AML-193 (cell line): ENCODE data around the gene POGLUT3.

Experiments used
- DNase-seq, 2 experiments: peaks; one replicate each; lab custom pipeline; 2025; lab: John Stamatoyannopoulos, UW

POGLUT3 gene, protein sequence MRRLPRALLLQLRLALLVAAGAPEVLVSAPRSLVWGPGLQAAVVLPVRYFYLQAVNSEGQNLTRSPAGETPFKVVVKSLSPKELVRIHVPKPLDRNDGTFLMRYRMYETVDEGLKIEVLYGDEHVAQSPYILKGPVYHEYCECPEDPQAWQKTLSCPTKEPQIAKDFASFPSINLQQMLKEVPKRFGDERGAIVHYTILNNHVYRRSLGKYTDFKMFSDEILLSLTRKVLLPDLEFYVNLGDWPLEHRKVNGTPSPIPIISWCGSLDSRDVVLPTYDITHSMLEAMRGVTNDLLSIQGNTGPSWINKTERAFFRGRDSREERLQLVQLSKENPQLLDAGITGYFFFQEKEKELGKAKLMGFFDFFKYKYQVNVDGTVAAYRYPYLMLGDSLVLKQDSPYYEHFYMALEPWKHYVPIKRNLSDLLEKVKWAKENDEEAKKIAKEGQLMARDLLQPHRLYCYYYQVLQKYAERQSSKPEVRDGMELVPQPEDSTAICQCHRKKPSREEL

DNA sequence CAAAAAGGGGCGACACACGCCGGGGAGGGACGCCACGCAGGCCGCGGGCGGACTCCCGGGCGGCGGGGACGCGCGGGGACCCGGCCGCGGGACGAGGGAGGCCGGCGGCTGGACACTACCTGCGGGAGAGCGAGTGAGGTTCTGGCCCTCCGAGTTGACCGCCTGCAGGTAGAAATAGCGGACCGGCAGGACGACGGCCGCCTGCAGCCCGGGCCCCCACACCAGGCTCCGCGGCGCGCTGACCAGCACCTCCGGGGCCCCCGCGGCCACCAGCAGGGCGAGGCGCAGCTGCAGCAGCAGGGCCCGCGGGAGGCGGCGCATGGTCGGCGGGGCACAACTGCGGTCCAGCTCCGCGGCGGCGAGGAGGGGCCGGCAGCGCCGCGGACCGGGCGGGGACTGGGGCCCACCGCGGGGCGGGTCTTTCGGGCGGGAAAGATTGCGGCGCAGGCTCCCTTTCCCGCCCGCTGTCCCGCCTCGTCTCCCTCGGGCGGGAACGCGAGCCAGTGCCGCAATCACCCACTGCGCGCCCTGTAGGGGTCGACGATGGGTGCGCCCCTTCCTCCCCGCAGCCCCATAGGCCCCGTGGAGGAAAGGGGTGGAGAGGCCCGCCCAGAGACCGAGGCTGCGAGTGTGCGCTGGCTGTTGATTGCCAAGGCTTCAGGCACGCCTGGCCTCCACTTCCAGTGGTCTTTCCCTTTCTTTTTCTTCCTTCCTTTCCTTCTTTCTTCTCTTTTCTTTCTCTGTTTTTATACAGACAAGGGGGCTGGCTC is at the start of gene POGLUT3:
Gene POGLUT3, minus strand, starts transcription at position 339 of the 770 bp plus-strand sequence. Its CDS starts 18 bp downstream, at position 321.
- peak; percentile 39 to 41 for DNase-seq

DNA sequence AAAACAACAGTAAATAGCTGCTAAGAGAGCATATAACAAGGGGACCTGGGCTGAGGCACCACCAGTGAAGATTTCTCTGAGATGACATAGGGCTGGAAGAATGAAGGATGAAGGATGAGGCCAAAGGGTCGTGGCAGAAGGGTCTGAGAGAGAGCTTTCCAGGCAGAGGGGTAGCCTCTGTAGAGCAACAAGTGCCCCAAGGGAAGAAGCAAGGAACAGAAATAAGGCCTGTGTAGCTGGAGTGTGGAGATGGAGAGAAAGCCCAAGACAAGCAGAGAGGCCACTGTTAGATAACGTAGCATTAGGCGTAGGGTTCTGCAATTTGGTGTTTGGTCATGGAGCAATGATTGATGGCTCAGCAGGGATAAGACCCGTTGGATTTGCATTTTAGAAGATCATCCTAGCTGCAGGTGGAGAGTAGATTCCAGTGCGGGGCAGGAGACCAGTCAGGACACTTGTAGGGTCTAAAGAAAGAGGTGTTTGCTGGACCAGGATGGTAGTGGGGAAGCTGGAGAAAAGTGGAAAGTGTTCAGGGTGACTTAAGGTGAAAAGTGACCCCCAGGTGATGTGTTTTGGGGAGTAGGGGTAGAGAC is 47.8 kb upstream of the POGLUT3 start:
- DNase-seq = no peak

DNA sequence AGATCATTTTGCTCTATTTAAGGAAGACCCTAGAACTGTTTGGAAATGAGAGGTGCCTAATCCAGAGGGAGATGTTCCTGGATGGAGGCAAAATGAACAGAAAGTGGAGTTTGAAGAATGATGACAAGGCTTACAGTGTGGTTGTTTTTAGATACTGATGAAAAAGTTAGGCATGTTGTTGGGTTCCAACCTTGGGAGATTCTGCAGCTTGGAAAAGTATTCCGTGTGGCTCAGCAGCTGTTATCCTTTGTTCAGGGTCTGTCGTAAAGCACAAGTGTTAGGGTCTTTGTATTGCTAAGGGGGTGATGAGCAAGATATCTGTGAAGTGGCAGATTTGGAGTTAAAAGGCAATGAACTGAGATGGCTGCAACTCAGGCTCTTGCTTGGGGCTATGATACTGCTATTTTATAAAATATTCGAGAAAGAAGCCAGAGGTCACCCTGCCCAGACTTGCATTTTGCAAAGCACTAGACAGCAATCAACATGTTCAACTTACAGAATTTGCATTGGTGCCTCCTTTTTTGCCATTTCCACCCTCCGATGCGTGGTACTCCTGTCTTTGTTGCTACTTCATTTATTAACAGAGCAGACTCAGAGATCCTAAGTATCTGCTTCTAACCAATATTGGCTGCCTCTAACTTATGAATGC is 45.3 kb upstream of the POGLUT3 start:
- DNase-seq = no peak

GRCh38 chr11:108541531-108541930 is 43.3 kb upstream of the POGLUT3 start:
- DNase-seq = no peak

DNA sequence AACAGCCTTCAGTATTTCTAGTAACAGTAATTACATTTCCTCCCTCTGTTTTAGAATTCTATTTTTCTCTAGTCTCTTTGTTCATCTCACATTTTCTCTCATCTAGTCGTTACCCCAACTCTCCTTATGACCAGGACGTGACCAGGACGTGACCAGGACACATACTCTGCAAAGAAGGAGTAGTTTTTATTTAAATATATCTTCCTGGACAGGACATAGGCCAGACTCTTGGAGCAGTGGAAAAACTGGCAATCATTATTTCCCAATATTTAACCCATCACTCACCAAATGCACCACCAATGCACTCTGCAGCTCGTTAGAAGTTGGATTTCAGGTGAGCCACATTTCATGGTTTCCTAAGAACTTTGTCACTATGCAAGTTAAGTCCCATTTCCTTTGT is 40.3 kb upstream of the POGLUT3 start:
- DNase-seq = no peak

- no peak for DNase-seq
These were observed 39.8 kb upstream of the POGLUT3 start for GRCh38 chr11:108538022-108538424.

GRCh38 chr11:108536783-108537182 is 38.6 kb upstream of the POGLUT3 start:
- DNase-seq = no peak

- no peak for DNase-seq
These were observed 37.3 kb upstream of the POGLUT3 start for GRCh38 chr11:108535384-108535955.

DNA sequence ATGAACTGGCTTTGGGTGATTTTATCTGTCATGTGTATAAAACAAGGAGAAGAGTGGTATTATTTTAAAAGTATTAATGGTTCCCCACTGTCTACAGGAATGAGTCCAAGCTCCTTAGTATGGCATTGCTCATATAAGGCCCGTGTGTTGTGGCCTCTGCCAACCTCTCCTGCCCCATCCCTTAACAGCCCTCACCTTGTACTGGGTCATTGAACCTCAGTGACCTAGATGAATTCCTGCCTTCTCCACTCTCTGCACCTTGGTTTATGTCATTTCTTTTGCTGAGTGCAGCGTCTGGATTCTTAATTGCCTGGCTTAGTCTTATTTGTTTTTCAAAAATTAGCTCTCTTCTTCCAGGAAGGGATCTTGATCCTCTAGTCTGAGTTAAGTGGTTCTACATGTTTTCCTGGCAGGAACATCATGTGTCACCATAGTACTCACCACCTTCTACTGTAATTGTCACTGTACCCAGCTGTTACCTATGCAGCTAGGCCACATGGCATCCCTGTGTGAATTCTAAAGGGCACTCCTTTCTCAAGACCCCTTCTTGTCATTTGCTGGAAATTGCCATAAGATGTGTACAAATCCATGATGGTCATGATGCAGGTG is 36.2 kb upstream of the POGLUT3 start:
- no peak for DNase-seq

GRCh38 chr11:108530426-108530825 is 32.2 kb upstream of the POGLUT3 start:
- no peak for DNase-seq

- DNase-seq = no peak
These were observed 29.2 kb upstream of the POGLUT3 start for GRCh38 chr11:108527382-108527781.

DNA sequence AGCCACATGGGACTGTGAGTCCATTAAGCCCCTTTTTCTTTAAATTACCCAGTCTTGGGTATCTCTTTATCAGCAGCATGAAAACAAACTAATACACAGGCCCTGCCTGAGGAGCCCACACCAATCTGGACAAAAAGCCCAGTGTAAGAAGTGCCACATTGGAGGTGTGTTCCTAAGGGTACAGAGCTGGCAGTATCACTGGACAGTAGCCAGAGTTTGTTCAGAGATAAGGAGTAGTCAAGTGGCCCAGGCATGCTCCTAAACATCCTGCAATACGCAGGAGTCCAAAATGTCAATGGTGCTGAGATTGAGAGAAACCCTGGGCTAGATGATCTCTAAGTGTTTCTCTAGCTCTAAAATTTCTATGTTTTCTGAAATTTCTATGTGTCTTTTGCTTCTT is 27.0 kb upstream of the POGLUT3 start:
- no peak for DNase-seq

- no peak for DNase-seq
These were observed 26.2 kb upstream of the POGLUT3 start for GRCh38 chr11:108524422-108524821.

DNA sequence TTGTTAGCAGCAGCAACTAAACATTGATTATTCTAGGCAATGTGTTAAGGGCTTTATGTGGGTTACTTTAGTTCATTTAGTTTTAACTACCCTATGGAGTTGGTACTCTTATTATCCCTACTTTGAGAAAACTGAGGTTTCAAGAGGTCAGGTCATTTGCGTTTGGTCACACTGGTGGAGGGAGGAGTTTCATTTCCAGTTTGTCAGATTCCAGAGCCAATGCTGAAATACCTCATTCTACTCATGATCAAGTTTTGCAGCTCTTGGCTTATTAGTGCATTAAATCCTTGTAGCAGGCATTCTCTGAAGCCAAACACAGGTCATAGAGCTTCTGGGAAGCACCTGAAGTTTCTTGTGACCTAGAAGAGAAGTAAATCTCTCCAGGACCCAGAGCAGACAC is 24.1 kb upstream of the POGLUT3 start:
- DNase-seq = no peak

DNA sequence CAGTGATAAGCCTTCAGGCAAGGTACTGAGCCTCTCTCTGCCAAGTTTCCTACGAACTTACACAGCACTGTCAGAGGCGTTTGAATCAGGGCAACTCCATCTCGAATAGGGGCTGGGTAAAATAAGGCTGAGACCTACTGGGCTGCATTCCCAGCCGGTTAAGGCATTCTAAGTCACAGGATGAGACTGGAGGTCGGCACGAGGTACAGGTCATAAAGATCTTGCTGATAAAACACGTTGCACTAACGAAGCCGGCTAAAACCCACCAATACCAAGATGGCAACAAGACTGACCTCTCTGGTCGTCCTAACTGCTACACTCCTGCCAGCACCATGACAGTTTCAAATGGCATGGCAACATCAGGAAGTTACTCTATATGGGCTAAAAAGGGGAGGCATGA is 20.4 kb upstream of the POGLUT3 start:
- no peak for DNase-seq

- DNase-seq = no peak
These were observed 17.9 kb upstream of the POGLUT3 start for GRCh38 chr11:108516125-108516524.

- no peak for DNase-seq
These were observed 14.5 kb upstream of the POGLUT3 start for GRCh38 chr11:108512708-108513107.

DNA sequence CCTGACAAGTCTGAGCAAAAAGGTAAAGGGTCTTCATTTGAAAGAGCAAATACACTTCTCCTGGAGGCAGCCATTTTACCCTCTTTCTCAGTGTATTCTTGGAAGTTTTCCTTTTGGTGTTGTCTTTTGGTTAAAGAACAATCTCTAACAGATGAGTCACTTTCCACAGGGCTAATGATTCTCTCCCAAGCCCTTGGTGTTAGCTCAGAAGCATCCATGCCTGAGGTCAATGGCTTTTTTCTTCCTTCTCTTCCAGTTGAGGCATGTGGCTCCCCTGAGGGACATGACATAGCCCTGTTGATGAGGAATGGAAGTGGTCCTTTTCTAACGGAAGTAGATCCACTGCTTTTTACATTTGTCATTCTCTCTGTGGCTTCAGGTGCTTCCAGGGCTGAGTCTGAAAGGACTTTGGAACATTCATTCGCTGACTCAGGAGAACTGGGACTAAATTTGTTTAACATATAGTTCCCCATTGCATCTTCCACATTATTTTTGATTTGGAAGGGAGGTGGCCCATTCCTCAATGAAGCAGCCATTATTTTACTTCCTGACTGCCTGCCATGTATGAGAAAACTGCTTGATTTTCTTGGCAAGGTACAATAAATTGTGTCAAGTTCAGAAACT is 13.8 kb upstream of the POGLUT3 start:
- no peak for DNase-seq

- no peak for DNase-seq
These were observed 10.7 kb upstream of the POGLUT3 start for GRCh38 chr11:108508653-108509593.

DNA sequence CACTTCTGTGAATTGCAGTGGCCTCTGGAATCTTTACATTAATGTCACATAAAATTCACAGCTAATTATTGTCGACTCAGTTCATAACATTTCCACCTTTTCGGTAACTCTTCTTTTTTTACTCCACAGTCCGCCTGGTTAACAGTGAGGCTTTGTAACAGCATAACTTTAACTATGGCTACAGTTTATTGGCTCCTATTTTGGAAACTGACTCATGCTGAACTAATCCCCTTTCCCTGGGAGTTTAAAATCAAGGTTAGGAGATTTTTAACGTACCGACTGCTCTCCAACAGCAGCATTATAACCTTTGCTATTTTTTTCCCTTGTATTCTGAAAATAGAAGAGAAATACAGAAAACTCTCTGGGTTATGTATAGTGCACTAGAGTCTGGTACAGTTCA is 3.2 kb upstream of the POGLUT3 start:
- DNase-seq = no peak
